ENCODE data around the gene NFKBIL1. TPM values are rescaled to one million over a fixed set of nuclear protein-coding genes. Genes with fewer than 3 reads are reported as not detected.
"Not testable (repeated sequence)": the region's sequence is repeated elsewhere in the genome, so short reads cannot be mapped to it uniquely, and the experiment has no call there.

The NFKBIL1 gene
- total RNA-seq, 1 donor from 2014 or later, result 12.7 TPM

DNA sequence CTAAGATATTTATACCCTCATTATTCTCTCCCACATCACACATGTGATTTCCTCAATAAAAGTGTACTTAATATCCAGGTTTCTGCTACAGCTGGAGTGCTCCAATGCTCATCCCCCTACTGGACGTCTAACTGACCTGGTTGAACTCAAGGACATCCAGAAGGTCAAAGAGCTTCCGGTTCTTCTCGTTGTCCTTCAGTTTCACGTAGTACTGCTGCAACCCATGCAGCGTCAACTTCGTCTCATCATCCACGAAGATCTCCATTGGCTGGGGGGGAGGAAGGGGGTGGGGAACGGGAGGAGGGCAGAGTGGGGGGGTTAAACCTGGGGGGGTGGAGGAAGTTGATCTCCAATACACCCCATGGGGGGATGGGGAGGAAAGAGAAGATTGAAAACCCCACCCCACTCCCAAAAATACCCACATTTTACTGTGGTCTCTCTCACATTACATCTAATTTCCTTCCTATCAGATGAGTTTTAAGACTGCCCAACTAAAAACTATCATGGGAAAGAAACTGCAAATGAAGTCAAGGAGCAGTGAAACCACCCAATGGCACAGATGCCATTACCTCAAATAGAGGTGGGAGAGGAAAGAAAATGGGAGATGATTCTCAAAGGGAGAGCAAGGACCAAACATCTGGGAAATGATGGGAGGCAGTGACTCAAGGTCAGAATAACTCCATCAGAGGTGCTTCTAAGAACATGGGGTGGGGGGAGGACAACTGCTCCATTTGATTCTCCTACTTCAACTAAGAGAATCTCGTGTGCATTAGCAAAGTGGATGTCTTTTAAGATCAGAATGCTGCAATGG, 14.6 kb upstream of the NFKBIL1 start:
- ATAC-seq (peak; percentile 5), DNase-seq (no peak)
- intact Hi-C loops (cut with micrococcal nuclease), result no loop called here

- no peak for DNase-seq
- intact Hi-C loops (cut with micrococcal nuclease), result no loop called here
Observed at GRCh38 chr6:31533455-31533841, 14.0 kb upstream of the NFKBIL1 start.

GRCh38 chr6:31534011-31534410, 13.4 kb upstream of the NFKBIL1 start:
- DNase-seq (no peak), ATAC-seq (no peak)
- intact Hi-C loops (cut with micrococcal nuclease), result no loop called here

More at GRCh38 chr6:31533455-31533841, 14.0 kb upstream of the NFKBIL1 start:
- no peak for ATAC-seq

DNA sequence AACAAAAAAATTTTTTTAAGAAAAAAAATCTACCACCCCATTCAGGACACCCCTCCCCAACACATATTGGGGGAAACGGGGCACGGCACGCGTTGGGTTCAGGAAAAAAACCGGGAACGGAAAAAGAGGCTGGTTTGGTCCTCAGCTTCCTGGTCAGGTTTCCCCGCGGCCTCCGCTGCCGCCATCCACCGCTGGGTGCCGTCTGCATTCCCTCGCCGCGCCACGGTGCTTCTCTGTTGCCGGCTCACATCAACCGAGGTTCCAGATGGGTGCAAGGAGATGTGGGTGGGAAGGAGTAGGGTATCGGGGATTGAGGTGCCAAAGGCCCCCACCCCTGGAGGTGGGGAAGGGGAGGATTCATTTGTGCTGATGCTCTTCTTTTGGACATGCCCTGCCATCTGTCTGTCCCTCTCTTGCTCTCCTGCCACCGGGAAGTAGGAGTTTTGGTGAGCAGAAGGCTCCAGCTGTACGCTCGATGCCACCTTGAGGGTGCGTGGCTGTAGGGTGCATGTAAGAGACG, 12.8 kb upstream of the NFKBIL1 start:
- no peak for DNase-seq
- no peak for ATAC-seq
- intact Hi-C loops (cut with micrococcal nuclease), result no loop called here

GRCh38 chr6:31535538-31536324, 11.7 kb upstream of the NFKBIL1 start:
- DNase-seq (no peak), ATAC-seq (no peak)
- intact Hi-C loops (cut with micrococcal nuclease), result no loop called here

- intact Hi-C loops (cut with micrococcal nuclease), result no loop called here
- DNase-seq (no peak), ATAC-seq (no peak)
Observed at GRCh38 chr6:31538805-31539400, 8.5 kb upstream of the NFKBIL1 start.

DNA sequence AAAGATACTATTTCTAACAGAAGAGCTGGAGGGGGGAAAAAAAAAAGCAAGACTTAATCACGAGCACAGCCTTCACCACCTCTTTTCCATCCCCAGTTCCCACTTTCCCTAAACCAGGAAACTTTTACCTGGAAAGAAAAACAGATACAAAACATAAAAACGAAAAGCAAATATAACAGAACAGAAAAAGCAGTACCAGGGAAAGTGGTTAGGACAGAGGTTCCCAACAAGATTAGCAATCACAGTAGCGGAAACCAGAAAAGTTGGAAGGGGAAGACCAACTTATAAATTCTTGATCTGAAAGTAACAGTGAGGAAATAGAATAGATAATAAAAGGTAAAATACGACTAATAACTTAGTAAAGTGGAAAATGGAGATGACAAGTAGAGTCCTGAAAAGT, 6.8 kb upstream of the NFKBIL1 start:
- DNase-seq (no peak), ATAC-seq (no peak)
- intact Hi-C loops (cut with micrococcal nuclease), result no loop called here

DNA sequence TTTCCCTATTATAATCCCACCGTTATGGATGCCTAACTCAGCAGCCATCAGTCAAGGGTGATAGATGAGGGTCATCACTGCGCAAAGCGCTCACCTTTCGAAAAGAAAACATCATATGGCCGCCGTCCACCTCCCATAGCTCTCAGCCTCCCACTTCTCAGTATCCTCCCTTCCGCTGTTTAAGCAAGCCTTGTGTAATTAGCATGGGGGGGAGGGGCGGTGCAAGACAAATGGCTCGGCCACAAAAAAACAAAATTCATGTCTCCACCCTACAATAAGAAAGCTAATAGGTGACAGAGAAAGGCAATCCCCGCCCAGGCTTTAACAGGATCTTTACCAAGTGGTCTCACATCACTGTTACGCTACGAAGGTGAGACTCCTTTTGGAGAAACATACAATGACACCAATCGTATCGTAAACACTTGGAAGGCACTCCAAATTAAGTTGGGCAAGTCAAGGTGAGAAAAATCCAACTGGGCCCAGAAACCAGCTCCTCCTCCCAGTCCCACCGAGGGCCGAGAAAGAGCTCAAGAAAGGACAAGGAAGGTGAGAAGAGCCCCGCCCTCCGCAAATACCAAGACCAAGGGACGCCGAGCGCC, 6.2 kb upstream of the NFKBIL1 start:
- ATAC-seq (peak; percentile 22), DNase-seq (no peak)
- intact Hi-C loops (cut with micrococcal nuclease), result no loop called here

GRCh38 chr6:31541658-31542521, 5.5 kb upstream of the NFKBIL1 start, which contains the start of gene DDX39B:
TSS of gene DDX39B (minus strand) at chr6:31542003. CDS start at chr6:31540532, 1,471 bp downstream.
- intact Hi-C loops (cut with micrococcal nuclease), result no loop called here
- ATAC-seq (peak; percentile 94), DNase-seq (peak; percentile 96)

- ATAC-seq (no peak), DNase-seq (no peak)
- intact Hi-C loops (cut with micrococcal nuclease), result no loop called here
Observed at GRCh38 chr6:31543639-31544038, 3.8 kb upstream of the NFKBIL1 start.

DNA sequence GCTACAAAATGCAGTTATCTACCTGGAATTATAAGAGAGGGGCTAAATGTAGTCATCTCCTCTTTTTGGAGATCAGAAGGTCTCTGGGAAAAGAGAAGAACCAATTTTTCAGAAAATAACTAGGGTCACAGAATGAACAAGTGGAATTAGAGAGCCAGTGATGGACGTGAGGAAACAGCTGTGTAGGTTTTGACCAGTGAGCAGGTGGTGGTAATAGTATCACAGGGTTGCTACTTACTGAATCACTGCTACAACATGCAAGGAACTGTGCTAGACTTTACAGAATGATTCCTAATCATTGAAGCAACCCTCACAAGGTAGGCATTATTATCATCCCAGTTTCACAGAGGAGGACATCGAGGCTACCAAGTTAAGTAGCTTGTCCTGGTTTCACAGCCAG, 2.7 kb upstream of the NFKBIL1 start:
- intact Hi-C loops (cut with micrococcal nuclease), result no loop called here
- no peak for DNase-seq
- no peak for ATAC-seq

DNA sequence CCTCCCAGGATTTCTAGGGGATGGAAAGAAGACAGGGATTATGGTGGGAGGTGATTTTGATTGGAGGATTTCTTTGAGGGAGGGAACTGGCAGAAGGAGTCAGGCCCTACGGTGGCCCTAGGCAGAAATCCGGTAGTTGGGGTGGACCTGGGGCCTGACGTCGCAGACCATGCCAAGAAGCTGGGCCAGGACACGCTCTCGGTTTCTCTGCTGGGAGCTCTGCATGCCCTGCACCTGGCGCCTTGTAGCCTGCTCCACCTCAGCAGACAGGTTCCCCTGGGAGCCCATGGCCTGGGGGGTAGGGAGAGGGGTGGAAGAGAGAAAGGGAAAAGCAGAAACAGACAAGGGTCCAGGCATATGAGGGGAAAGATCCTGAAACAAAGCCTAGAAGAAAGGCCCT, 2.1 kb upstream of the NFKBIL1 start:
- ATAC-seq, result no peak
- DNase-seq, result no peak
- intact Hi-C loops (cut with micrococcal nuclease), result no loop called here

DNA sequence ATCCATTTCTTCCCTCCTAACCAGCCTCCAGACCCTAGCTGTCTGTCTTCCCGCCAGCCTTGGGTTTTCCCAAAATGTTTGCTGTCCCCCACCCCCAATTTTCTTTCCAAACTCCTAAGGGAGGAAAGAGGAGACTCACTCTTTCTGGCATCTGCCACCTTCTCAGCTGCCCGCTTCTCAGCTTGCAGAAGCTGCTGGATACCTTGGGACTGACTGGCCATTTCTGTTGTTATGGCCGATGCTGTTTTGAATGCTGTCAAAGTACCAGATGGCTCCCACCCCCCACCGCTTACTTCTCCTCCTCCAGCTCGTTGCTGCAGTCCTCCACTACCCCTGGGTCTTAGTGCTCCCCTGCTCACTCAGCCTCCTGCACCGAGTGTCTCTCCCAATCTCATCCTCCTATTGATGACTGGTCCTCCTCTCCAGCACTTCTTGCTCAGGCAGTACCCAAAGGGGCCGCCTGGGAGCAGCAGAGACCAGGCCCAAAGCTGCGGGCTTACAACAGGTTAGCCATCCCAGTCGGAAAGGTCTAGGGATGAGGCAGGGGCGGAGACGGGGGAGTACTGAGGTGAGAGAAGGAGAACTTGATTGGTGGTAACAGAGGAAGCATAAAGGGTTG, 960 bp upstream of the NFKBIL1 start, which contains the start of gene ATP6V1G2:
Gene ATP6V1G2 (minus strand): TSS at position 270 of the 619 bp plus-strand sequence. CDS start 49 bp downstream, at position 221.
- DNase-seq, result peak; percentile 91
- peak; percentile 79 for ATAC-seq
- intact Hi-C loops (cut with micrococcal nuclease), result loop anchor here (2.0 kb wide), 1 partner anchor 52 kb away; no protein-coding TSS in a partner anchor

GRCh38 chr6:31547727-31548543, 527 bp downstream of the NFKBIL1 start:
- ATAC-seq, result no peak
- no peak for DNase-seq
- intact Hi-C loops (cut with micrococcal nuclease), result loop anchor here (2.0 kb wide), 1 partner anchor 51 kb away; no protein-coding TSS in a partner anchor

- ATAC-seq (no peak), DNase-seq (no peak)
- intact Hi-C loops (cut with micrococcal nuclease), result no loop called here
Observed at GRCh38 chr6:31548544-31548873, 1.1 kb downstream of the NFKBIL1 start.

GRCh38 chr6:31551371-31551770, 4.0 kb downstream of the NFKBIL1 start:
- ATAC-seq; intact Hi-C loops (cut with micrococcal nuclease): not testable (repeated sequence)
- DNase-seq, result peak; percentile 62

DNA sequence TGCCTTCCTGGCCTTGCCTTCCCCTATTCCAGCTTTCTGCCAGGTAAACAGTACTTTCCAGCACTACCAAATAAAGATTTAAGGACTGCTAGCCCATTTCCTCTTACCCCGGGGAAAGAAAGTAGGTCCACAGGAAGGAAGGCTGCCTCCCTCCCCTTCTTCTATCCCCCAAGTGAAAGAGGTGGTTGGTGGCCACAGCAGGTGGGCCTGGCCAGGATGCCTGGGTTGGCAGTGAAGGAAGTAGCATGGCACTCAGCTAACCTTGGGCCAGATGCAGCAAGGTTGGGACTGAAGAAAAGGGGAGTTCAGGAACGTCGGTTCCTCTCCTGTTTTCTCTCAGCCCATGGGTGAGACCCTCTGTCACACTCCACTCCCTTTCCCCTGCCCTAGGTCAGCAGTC, 8.9 kb downstream of the NFKBIL1 start:
- DNase-seq (no peak), ATAC-seq (no peak)
- intact Hi-C loops (cut with micrococcal nuclease), result no loop called here

All from left ventricle myocardium superior (tissue), 1 donor.